ENCODE data around the gene MRPL4.
A peak's percentile ranks its signal among the peaks of the same experiment; 100 is the strongest.

The MRPL4 gene

DNA sequence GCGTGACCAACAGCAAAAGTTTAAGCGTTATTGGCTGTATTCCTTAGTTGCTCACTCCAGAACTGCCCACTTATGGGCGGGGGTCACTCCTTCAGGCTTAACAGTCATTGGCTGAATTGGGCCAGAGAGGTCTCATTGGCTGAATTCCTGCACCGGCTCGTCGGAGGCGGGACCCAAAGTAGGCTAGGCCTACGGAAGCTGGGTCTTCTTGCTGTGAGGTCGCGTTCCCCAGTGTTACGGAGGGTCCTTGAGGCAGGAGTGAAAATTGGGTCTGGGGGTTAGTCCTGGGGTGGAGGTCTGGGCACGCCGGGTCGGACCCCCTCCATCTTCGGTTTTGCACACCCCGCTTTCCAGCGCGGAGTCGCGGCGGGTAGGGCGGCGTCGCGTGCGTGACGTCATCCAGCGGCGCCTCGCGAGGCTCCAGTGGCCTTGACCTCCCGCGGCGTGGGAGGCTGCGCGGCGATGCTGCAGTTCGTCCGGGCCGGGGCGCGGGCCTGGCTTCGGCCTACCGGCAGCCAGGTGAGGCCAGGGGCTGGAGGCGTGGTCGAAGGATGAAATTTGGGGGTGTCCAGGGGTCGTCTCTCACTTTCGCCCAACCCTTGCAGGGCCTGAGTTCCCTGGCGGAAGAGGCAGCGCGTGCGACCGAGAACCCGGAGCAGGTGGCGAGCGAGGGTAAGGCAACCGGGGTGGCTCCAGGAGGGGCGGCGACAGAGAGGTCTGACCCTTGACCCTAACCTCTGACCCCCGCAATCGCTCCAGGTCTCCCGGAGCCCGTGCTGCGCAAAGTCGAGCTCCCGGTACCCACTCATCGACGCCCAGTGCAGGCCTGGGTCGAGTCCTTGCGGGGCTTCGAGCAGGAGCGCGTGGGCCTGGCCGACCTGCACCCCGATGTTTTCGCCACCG lies at the start of gene MRPL4:
Gene MRPL4, plus strand, starts transcription at position 423 of the 903 bp plus-strand sequence. Its CDS starts 40 bp downstream, at position 463.
- H3K4me3 ChIP-seq (ENCODE audit: low read depth, low read length): peak within 1 kb of the TSS; percentile 99
- CTCF ChIA-PET: interaction anchor here (1.6 to 4.3 kb wide), 8 partner anchors 8 to 321 kb away, joined by 4 to 93 read pairs (median 22); partner anchors contain the start of gene EIF3G
- DNase-seq (ENCODE audit: low read depth, low spot score): peak; percentile 90
- POLR2A ChIA-PET: interaction anchor here (1.0 kb wide), 1 partner anchor 128 kb away, joined by 3 read pairs; the partner anchor contains the start of gene TYK2
- TF ChIP-seq, protein P1, sequence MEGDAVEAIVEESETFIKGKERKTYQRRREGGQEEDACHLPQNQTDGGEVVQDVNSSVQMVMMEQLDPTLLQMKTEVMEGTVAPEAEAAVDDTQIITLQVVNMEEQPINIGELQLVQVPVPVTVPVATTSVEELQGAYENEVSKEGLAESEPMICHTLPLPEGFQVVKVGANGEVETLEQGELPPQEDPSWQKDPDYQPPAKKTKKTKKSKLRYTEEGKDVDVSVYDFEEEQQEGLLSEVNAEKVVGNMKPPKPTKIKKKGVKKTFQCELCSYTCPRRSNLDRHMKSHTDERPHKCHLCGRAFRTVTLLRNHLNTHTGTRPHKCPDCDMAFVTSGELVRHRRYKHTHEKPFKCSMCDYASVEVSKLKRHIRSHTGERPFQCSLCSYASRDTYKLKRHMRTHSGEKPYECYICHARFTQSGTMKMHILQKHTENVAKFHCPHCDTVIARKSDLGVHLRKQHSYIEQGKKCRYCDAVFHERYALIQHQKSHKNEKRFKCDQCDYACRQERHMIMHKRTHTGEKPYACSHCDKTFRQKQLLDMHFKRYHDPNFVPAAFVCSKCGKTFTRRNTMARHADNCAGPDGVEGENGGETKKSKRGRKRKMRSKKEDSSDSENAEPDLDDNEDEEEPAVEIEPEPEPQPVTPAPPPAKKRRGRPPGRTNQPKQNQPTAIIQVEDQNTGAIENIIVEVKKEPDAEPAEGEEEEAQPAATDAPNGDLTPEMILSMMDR (IDR thresholded peaks at IDR 0.05; ENCODE audit: insufficient read depth, low read length, missing control alignments): no peak

DNA sequence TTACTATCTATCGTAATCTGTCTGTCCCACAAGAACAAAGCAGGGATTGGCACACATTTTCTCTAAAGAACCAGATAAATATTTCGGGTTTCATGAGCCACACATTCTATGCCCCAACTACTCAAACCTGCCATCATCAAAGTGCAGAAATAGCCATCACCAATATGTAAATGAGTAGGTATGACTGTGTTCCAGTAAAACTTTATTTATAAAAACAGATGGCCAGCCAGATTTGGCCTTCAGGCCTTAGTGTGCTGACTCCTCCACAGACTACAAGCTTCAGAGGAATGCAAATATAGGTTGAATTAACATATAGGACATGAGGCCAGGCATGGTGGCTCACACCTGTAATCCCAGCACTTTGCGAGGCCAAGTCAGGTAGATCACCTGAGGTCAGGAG lies 48.3 kb upstream of the MRPL4 start:
- H3K4me3 ChIP-seq (ENCODE audit: low read depth, low read length): no peak overlapping the region
- ChIA-PET CTCF (interaction anchor here (1.1 kb wide), 1 partner anchor 25 kb away, joined by 4 read pairs; no protein-coding TSS in a partner anchor), POLR2A (no interaction called here)
- no peak for DNase-seq (ENCODE audit: low read depth, low spot score)
- TF ChIP-seq, protein P1 (IDR thresholded peaks at IDR 0.05; ENCODE audit: insufficient read depth, low read length, missing control alignments): no peak

DNA sequence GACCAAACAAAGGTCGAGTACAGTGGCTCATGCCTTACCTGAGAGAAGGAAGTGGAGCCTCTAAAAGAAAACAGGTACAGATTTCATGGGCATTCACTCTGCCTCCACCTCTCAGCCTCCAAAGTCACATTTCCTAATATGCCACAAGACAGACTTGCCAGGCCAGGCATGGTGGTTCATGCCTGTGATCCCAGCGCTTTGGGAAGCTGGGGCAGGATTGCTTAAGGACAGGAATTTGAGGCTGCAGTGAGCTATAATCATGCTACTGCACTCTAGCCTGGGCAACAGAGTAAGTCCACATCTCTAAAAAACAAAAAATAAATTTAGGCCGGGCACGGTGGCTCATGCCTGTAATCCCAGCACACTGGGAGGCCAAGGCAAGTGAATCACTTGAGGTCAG lies 46.4 kb upstream of the MRPL4 start:
- no peak for DNase-seq (ENCODE audit: low read depth, low spot score)
- POLR2A ChIA-PET: no interaction called here
- CTCF ChIA-PET: interaction anchor here (2.5 kb wide), 1 partner anchor 45 kb away, joined by 10 read pairs; no protein-coding TSS in a partner anchor
- no peak overlapping the region for H3K4me3 ChIP-seq (ENCODE audit: low read depth, low read length)
- TF ChIP-seq, protein P1 (IDR thresholded peaks at IDR 0.05; ENCODE audit: insufficient read depth, low read length, missing control alignments): no peak

DNA sequence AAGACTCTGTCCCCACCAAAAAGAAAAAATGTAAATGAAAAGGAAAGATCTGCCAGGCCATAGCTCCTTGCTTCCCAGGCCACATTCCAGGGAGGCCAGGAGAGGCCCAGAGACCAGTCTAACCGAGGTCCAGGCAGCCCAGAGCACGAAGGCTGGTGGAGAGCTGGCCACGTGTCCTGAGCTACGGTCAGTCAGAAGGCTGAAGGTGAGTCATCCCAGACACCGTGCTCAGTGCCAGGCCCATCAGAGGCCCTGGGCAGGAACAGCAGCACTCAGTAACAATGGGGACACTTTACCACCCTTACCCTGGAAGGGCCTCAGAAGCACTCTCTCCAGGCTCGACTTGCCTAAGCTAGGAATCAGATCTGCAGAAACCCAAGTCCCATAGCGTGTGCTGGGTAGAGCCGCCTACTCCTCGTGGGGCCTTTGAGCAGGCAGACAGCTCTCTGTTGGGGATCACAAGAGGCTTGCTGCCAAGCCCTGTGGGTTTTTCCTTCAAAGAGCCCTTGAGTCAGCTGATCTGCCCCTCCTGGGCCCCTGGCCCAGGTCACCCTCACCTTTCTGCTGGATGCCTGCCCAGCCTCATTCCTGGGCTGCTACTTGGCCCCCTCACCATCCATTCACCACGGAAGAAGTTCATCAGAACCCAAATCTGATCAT lies 45.7 kb upstream of the MRPL4 start:
- TF ChIP-seq, protein P1 (IDR thresholded peaks at IDR 0.05; ENCODE audit: insufficient read depth, low read length, missing control alignments): no peak
- DNase-seq (ENCODE audit: low read depth, low spot score): no peak
- CTCF ChIA-PET: interaction anchor here (1.0 to 2.5 kb wide), 2 partner anchors 9 to 44 kb away, joined by 4 to 10 read pairs; no protein-coding TSS in a partner anchor
- POLR2A ChIA-PET: no interaction called here
- H3K4me3 ChIP-seq (ENCODE audit: low read depth, low read length): no peak overlapping the region

DNA sequence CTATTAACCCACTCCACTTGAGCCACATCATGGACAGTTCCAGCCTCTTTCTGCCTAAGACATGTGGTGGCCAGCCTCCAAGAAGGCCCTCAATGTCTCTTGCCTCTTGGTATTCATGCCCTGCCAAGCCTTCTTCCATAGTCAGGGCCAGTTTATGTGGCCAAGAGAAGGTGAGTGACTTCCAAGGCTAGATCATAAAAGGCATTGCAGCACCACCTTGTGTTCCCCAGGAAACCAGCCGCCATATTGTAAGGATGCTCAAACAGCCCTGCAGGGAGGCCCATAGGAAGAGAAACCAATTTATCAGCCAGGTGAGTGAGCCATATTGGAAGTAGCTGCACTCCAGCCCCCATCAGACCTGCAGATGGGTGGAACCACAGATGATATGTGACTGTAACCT lies 45.0 kb upstream of the MRPL4 start:
- DNase-seq (ENCODE audit: low read depth, low spot score): no peak

More for the DNA sequence above, 45.0 kb upstream of the MRPL4 start:
- TF ChIP-seq, protein P1 (IDR thresholded peaks at IDR 0.05; ENCODE audit: insufficient read depth, low read length, missing control alignments): no peak
- ChIA-PET POLR2A (no interaction called here), CTCF (interaction anchor here (1.0 kb wide), 1 partner anchor 8 kb away, joined by 4 read pairs; no protein-coding TSS in a partner anchor)
- no peak overlapping the region for H3K4me3 ChIP-seq (ENCODE audit: low read depth, low read length)
